A549 (cell line): ENCODE measurements around the gene PLAAT1. TPM values are rescaled to one million over a fixed set of nuclear protein-coding genes. Genes with fewer than 3 reads are reported as not detected.
A peak's percentile ranks its signal among the peaks of the same experiment; 100 is the strongest.

ENCODE experiments used
- ATAC-seq, 2 experiments: fragments of 200-7000 bp in 1 of 2; fragments of >200 bp in 1 of 2; cut with Nextera tagmentation in 1 of 2; cut with Tn5 transposase in 1 of 2; 3 replicates each; pipeline versions ENCODE4 v1.8.0 to v1.9.1; 2018 to 2020; ENCODE audit warnings: mild to moderate bottlenecking in 1 of 2, moderate library complexity in 1 of 2
- CTCF ChIA-PET: fragments of 300-600 bp; sonication (Branson Sonifier 250); formaldehyde crosslinking; extraction: SDS; loops from one replicate; lab custom pipeline; 2021; ENCODE audit warnings: antibody characterized with exemption, inconsistent platforms; lab: Yijun Ruan, JAX
- POLR2A ChIA-PET: fragments of 350-600 bp; formaldehyde crosslinking; extraction: SDS; loops from one replicate; lab custom pipeline; 2021; ENCODE audit warnings: antibody characterized with exemption, inconsistent platforms; lab: Yijun Ruan, JAX
- DNase-seq, 2 experiments: peaks; one replicate each; pipeline versions ENCODE4 v3.0.0 to v3.0.0-alpha.2; 2011 to 2016; ENCODE audit warnings: low read depth in 1 of 2, low spot score in 1 of 2
- FAIRE-seq: peaks from 2 replicates; lab custom pipeline; 2011; peaks lifted over from hg19 to GRCh38; lab: Jason Lieb, UNC
- H3K27ac ChIP-seq, 2 experiments: fragments of >200 bp; sonication (Bioruptor Twin); formaldehyde crosslinking; 3 replicates each; pipeline ENCODE4 v1.5.1; 2016 to 2017
- H3K4me1 ChIP-seq: fragments of >200 bp; sonication (Bioruptor Twin); formaldehyde crosslinking; 3 replicates; pipeline ENCODE4 v1.6.1; 2016
- H3K4me2 ChIP-seq: fragments of >200 bp; sonication (Bioruptor Twin); formaldehyde crosslinking; 3 replicates; pipeline ENCODE4 v1.6.1; 2016
- H3K4me3 ChIP-seq: fragments of >200 bp; sonication (Bioruptor Twin); formaldehyde crosslinking; 3 replicates; pipeline ENCODE4 v1.5.1; 2016
- H3K9me3 ChIP-seq: fragments of >200 bp; sonication (Bioruptor Twin); formaldehyde crosslinking; 3 replicates; pipeline ENCODE4 v1.6.1; 2016
- ATOH8 ChIP-seq: fragments of 250-450 bp; sonication (Bioruptor Pico); IDR thresholded peaks from 2 replicates; pipeline ENCODE4 v1.5.0; 2020; ENCODE audit warnings: low read depth, mild to moderate bottlenecking, moderate library complexity
- CHD2 ChIP-seq: fragments of 150-350 bp; IDR thresholded peaks from 2 replicates; pipeline ENCODE4 v1.6.1; 2014; ENCODE audit warnings: low read length; ENCODE audit not compliant: partially characterized antibody
- CTCF ChIP-seq: fragments of >200 bp; sonication (Bioruptor Twin); formaldehyde crosslinking; IDR thresholded peaks from 3 replicates; pipeline ENCODE4 v1.5.1; 2016
- E2F6 ChIP-seq: IDR thresholded peaks from 2 replicates; pipeline ENCODE4 v1.6.1; 2012; ENCODE audit warnings: low read depth, borderline replicate concordance
- EHF ChIP-seq: fragments of 250-450 bp; sonication (Bioruptor Pico); IDR thresholded peaks from 2 replicates; pipeline ENCODE4 v1.5.0; 2020; ENCODE audit warnings: mild to moderate bottlenecking
- ELK1 ChIP-seq: fragments of 150-350 bp; IDR thresholded peaks from 2 replicates; pipeline ENCODE4 v1.6.1; 2014; ENCODE audit warnings: low read depth, mild to moderate bottlenecking, low read length
- FOSL2 ChIP-seq, 2 experiments: fragments of 450-650 bp in 1 of 2; fragments of >200 bp in 1 of 2; sonication (Bioruptor Twin) in 1 of 2; formaldehyde crosslinking; IDR thresholded peaks; 2 replicates each; pipeline versions ENCODE4 v1.5.0 to v1.6.1; 2016 to 2020; ENCODE audit warnings: mild to moderate bottlenecking in 1 of 2, moderate library complexity in 1 of 2
- HEYL ChIP-seq: fragments of 250-450 bp; sonication (Bioruptor Pico); IDR thresholded peaks from 2 replicates; pipeline ENCODE4 v1.8.0; 2021; ENCODE audit warnings: mild to moderate bottlenecking, moderate library complexity
- HOXA7 ChIP-seq: fragments of 250-450 bp; sonication (Bioruptor Pico); IDR thresholded peaks from 2 replicates; pipeline ENCODE4 v1.5.0; 2020; ENCODE audit warnings: mild to moderate bottlenecking, moderate library complexity
- HOXB5 ChIP-seq: fragments of 250-450 bp; sonication (Bioruptor Pico); IDR thresholded peaks from 2 replicates; pipeline ENCODE4 v1.5.0; 2020; ENCODE audit warnings: mild to moderate bottlenecking, moderate library complexity
- JUNB ChIP-seq: fragments of >200 bp; sonication (Bioruptor Twin); formaldehyde crosslinking; IDR thresholded peaks from 2 replicates; pipeline ENCODE4 v1.6.1; 2016
- MAFK ChIP-seq: fragments of 450-650 bp; IDR thresholded peaks from 2 replicates; pipeline ENCODE4 v1.6.1; 2014; ENCODE audit not compliant: partially characterized antibody
- NFE2L2 ChIP-seq: fragments of 150-350 bp; conservative IDR thresholded peaks from 2 replicates; pipeline ENCODE4 v1.6.1; 2014; ENCODE audit warnings: low read length
- PHF8 ChIP-seq: fragments of 200-600 bp; sonication (generic); IDR thresholded peaks from 2 replicates; pipeline ENCODE4 v1.6.1; 2016; ENCODE audit warnings: low read depth, mild to moderate bottlenecking, antibody characterized with exemption, moderate library complexity, borderline replicate concordance
- RAD21 ChIP-seq, 2 experiments: fragments of >200 bp in 1 of 2; sonication (Bioruptor Twin) in 1 of 2; formaldehyde crosslinking in 1 of 2; IDR thresholded peaks in 1 of 2; conservative IDR thresholded peaks in 1 of 2; 2 replicates in 1 of 2; 3 replicates in 1 of 2; pipeline ENCODE4 v1.6.1; 2012 to 2018; ENCODE audit warnings: inconsistent platforms in 1 of 2
- RCOR1 ChIP-seq: fragments of 150-350 bp; IDR thresholded peaks from 2 replicates; pipeline ENCODE4 v1.6.1; 2014; ENCODE audit warnings: antibody characterized with exemption, low read length, low read depth
- TP53 ChIP-seq: fragments of 250-450 bp; sonication (Bioruptor Pico); IDR thresholded peaks from 2 replicates; pipeline ENCODE4 v1.5.0; 2021; ENCODE audit warnings: mild to moderate bottlenecking, moderate library complexity
- USF2 ChIP-seq: fragments of 450-650 bp; IDR thresholded peaks from 2 replicates; pipeline ENCODE4 v1.6.1; 2014; ENCODE audit warnings: antibody characterized with exemption
- ZFP36 ChIP-seq: fragments of 450-650 bp; IDR thresholded peaks from 2 replicates; pipeline ENCODE4 v1.6.1; 2014; ENCODE audit warnings: borderline replicate concordance; ENCODE audit not compliant: partially characterized antibody
- ZNF302 ChIP-seq: fragments of 250-450 bp; sonication (Bioruptor Pico); IDR thresholded peaks from 2 replicates; pipeline ENCODE4 v1.9.0; 2021; ENCODE audit warnings: inconsistent platforms, mild to moderate bottlenecking, moderate library complexity
- WGBS: methylation state at CpG from one replicate; pipeline ENCODE4 v1.1.6; 2017; ENCODE audit errors: missing lambda C conversion rate; 5-methylcytosine and 5-hydroxymethylcytosine counted together
- polyA minus RNA-seq: library from RNA; depleted of rRNA, polyadenylated mRNA; stranded (reverse); fragments of >200 nt; gene quantifications from 2 replicates; pipeline ENCODE4 v1.2.3, GENCODE V29; 2011; rRNA and poly(A)+ RNA removed
- polyA plus RNA-seq, 4 experiments: library from polyadenylated mRNA; depleted of rRNA in 3 of 4; stranded (reverse); fragments of >200 nt; fragmentation: RNase III in 1 of 4; extraction: RNeasy Plus Mini Kit Qiagen cat#74134 plus additional on column Dnase treatment in 1 of 4; gene quantifications; 2 replicates in 3 of 4; 3 replicates in 1 of 4; pipeline ENCODE4 v1.2.3, GENCODE V29; 2011 to 2017

The PLAAT1 gene
- polyA plus RNA-seq (2011; rRNA removed) = 0.12 TPM in 1 of 2 replicates, not detected in the other
- polyA plus RNA-seq (2012; cell fraction: cytosol; rRNA removed) = 0.05 TPM in 1 of 2 replicates, not detected in the other
- 0.05 and 0.09 TPM in 2 replicates for polyA plus RNA-seq (2012; cell fraction: nucleus; rRNA removed)
- polyA plus RNA-seq (2017; fragmentation: RNase III; extraction: RNeasy Plus Mini Kit Qiagen cat#74134 plus additional on column Dnase treatment) = 0.09 TPM in 1 of 3 replicates, not detected in the others
- polyA minus RNA-seq = not detected in 2 replicates

GRCh38 chr3:193240850-193241706 is at the start of gene PLAAT1:
PLAAT1 (plus strand) TSS chr3:193241222; CDS start chr3:193255651, 14,429 bp downstream.
- peak within 1 kb of the TSS; percentile 45 to 75; a peak in 5 of 6 replicates for H3K27ac ChIP-seq
- WGBS = 8% methylated on average over 13 of the region's 93 CpGs
- no peaks in the 10 kb centered on the region for H3K4me1 ChIP-seq
- H3K9me3 ChIP-seq = no peaks in the 10 kb centered on the region
- TF ChIP-seq FOSL2 (IDR thresholded peaks at IDR 0.05) (no peak), FOSL2 (CRISPR knock-in tag; IDR thresholded peaks at IDR 0.05) (no peak), ZNF302 (CRISPR knock-in tag) (no peak), PHF8 (no peak), RAD21 (conservative IDR thresholded peaks at IDR 0.05 in 1 of 2, IDR thresholded peaks at IDR 0.05 in 1 of 2) (no peak), RCOR1 (no peak), HOXA7 (CRISPR knock-in tag) (no peak), CHD2 (no peak), TP53 (no peak), USF2 (no peak), EHF (no peak), ZFP36 (no peak), ATOH8 (no peak), E2F6 (no peak), HOXB5 (CRISPR knock-in tag) (no peak), MAFK (no peak), NFE2L2 (no peak), HEYL (no peak), CTCF (no peak), ELK1 (no peak), JUNB (no peak)
- peak within 1 kb of the TSS; percentile 98 for H3K4me2 ChIP-seq
- no peak for FAIRE-seq
- CTCF ChIA-PET = no interaction called here
- peak within 1 kb of the TSS; percentile 59 for H3K4me3 ChIP-seq
- peak; percentile 89 to 90 for ATAC-seq
- POLR2A ChIA-PET = no interaction called here
- peak; percentile 17 to 39 for DNase-seq
